SK-N-SH (cell line): ENCODE results near the gene DTD2.

Experiments
- FOXM1 ChIP-seq: IDR thresholded peaks from 2 replicates; pipeline ENCODE4 v1.4.0; 2012; ENCODE audit warnings: low read depth, mild to moderate bottlenecking
- RAD21 ChIP-seq: IDR thresholded peaks from 2 replicates; pipeline ENCODE4 v1.6.1; 2012; ENCODE audit warnings: mild to moderate bottlenecking, low read length
- RXRA ChIP-seq: IDR thresholded peaks from 2 replicates; pipeline ENCODE4 v1.4.0; 2012; ENCODE audit warnings: low read depth, mild to moderate bottlenecking, borderline replicate concordance
- TF ChIP-seq, protein P1 (sequence below): fragments of 200-600 bp; sonication (generic); IDR thresholded peaks from 2 replicates; pipeline ENCODE4 v1.6.1; 2017; ENCODE audit warnings: antibody characterized with exemption, mild to moderate bottlenecking, moderate library complexity

DNA sequence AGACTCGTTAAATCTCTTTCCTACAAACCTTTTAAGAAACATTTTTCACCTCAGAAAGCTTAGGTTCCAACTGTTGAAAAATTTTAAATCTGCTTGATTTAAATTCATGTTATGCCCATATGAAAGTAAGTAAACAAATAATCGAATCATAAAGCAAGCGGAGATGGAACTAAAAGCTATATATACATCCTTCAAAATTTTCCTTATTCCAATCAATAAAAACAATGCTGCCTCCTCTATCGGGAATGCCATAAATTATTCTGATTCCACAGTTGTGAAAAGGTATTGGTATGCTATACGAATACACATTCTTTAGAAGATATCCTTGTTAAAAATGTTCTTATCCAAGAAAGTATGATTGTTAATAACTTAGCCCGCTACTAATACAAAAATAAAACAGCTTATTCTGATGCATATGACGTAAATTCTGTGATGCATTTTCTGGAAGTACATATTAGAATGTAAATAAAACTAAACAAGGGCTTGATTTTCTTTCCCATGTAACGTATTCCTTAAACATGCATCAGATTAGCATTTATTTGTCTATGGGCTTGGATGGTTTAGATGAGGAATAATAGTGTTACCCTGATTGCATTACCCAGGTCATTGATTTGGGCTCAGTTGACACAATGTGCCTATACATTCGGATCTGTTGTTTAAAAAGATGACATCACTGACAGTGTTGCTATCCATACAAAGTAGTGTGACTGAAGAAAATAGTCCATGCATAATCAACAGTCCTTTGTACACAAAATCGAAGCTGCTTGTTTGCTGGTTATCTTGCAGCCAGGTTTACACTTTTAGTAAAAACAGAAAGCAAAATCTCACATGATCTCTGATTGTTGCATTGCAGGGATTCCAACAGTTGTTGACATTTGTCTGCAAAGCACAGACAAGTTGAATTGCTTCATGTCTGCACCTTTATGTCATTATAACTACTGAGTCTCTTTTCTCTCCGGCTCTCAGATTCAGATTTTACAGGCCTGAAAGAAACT, 656 bp upstream of the DTD2 start:
- TF ChIP-seq, protein P1, sequence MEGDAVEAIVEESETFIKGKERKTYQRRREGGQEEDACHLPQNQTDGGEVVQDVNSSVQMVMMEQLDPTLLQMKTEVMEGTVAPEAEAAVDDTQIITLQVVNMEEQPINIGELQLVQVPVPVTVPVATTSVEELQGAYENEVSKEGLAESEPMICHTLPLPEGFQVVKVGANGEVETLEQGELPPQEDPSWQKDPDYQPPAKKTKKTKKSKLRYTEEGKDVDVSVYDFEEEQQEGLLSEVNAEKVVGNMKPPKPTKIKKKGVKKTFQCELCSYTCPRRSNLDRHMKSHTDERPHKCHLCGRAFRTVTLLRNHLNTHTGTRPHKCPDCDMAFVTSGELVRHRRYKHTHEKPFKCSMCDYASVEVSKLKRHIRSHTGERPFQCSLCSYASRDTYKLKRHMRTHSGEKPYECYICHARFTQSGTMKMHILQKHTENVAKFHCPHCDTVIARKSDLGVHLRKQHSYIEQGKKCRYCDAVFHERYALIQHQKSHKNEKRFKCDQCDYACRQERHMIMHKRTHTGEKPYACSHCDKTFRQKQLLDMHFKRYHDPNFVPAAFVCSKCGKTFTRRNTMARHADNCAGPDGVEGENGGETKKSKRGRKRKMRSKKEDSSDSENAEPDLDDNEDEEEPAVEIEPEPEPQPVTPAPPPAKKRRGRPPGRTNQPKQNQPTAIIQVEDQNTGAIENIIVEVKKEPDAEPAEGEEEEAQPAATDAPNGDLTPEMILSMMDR: no peak
- TF ChIP-seq RXRA (no peak), RAD21 (no peak), FOXM1 (no peak)
